Measurements from ENCODE around the gene ST3GAL3.
"Not testable (repeated sequence)": the region's sequence is repeated elsewhere in the genome, so short reads cannot be mapped to it uniquely, and the experiment has no call there.

The ST3GAL3 gene

DNA sequence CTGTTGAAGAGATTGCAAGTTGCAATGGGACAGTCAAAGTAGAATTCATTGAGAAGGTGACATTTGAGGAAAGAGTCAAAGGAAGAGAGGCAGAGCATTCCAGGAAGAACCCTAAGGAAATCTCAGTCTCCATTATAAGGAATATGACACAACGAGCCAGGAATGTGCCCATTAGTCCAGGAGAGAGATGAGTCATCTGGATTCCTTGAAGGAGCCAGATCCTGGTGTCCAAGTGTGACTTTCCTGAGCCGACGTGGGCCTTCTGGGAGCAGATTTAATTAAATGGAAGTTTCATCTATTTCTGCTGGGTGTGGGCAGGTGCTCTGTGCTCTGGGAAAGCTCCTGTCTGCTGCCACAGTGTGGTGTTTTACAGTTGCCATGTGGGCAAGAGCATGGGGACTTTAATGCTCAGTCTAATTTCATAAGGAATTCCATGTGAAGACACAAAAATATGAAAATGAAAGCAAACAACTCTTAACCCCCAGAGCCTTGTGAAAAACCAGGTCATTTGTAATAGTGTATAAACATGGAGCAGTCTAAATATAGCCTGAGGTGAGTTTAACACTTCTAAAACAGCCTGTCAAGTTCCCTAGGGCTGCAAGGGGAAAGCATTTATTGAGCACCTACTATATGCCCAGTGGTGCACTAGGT is 114.8 kb downstream of the ST3GAL3 start:
- no peak for DNase-seq (ENCODE audit: low read depth)
- TF ChIP-seq CTCF (IDR thresholded peaks at IDR 0.05; ENCODE audit: insufficient read depth, low read depth, low read length, missing control alignments), result no peak
- H3K4me3 ChIP-seq (ENCODE audit: low read depth, low read length), result no peak overlapping the region

DNA sequence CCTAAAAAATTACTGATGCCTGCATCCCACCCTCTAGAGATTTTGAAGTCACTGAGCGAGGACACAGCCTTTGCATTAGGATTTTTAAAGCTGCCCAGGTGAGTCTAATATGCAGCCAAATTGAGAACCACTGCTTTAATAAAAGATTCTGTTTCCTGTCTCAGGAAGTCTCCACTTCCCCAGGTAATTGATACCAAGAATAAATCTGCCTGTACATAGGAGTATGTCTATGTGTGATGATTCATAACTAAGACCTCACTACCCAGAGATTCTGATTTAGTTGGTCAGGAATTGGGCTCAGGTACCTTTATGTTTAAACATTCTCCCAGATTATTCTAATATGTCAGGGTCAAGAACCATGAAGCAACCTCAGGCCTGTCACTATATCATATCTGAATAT is 117.5 kb downstream of the ST3GAL3 start:
- no peak for DNase-seq (ENCODE audit: low read depth)
- no peak for TF ChIP-seq CTCF (IDR thresholded peaks at IDR 0.05; ENCODE audit: insufficient read depth, low read depth, low read length, missing control alignments)
- no peak overlapping the region for H3K4me3 ChIP-seq (ENCODE audit: low read depth, low read length)

DNA sequence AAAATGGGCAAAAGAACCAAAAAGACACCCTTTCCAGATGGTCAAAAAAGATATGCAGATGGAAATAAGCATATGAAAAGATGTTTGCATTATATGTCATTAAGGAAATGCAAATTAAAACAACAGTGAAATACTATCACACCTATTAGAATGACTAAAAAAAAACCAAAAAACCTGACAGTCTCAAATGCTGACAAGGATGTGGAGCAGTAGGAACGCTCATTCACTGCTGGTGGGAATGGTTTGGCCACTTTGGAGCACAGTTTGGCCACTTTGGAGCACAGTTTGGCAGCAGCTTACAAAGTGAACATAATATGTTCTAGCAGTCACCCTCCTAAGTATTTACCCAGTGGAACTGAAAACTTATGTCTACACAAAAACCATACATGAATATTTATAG is 121.2 kb downstream of the ST3GAL3 start:
- TF ChIP-seq CTCF (IDR thresholded peaks at IDR 0.05; ENCODE audit: insufficient read depth, low read depth, low read length, missing control alignments), result no peak
- DNase-seq (ENCODE audit: low read depth), result no peak
- no peak overlapping the region for H3K4me3 ChIP-seq (ENCODE audit: low read depth, low read length)

GRCh38 chr1:43830802-43831201 is 123.5 kb downstream of the ST3GAL3 start:
- DNase-seq (ENCODE audit: low read depth), result no peak
- no peak for TF ChIP-seq CTCF (IDR thresholded peaks at IDR 0.05; ENCODE audit: insufficient read depth, low read depth, low read length, missing control alignments)
- H3K4me3 ChIP-seq (ENCODE audit: low read depth, low read length), result no peak overlapping the region

DNA sequence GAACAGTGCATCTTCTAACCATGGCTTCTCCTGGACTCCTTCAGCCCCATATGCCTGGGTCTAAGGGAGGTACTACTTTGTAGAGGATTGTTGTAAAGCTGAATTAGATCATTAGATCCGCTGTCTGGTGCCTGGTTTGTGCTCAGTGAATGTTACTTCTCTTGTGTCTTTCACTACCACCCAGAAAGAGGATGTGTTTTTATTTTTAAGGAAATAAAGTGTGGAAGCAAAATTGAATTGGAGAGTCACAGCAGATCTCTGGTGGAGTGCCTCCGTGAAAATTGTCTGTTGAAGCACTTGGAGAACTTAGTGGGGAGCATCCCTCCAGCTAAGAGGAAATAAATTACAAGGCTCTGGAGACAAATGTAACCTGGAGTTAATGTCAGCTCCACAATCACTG is 124.5 kb downstream of the ST3GAL3 start:
- DNase-seq (ENCODE audit: low read depth), result no peak
- no peak for TF ChIP-seq CTCF (IDR thresholded peaks at IDR 0.05; ENCODE audit: insufficient read depth, low read depth, low read length, missing control alignments)
- no peak overlapping the region for H3K4me3 ChIP-seq (ENCODE audit: low read depth, low read length)

GRCh38 chr1:43832255-43832654 is 124.9 kb downstream of the ST3GAL3 start:
- peak; percentile 74 for DNase-seq (ENCODE audit: low read depth)
- no peak overlapping the region for H3K4me3 ChIP-seq (ENCODE audit: low read depth, low read length)
- no peak for TF ChIP-seq CTCF (IDR thresholded peaks at IDR 0.05; ENCODE audit: insufficient read depth, low read depth, low read length, missing control alignments)

DNA sequence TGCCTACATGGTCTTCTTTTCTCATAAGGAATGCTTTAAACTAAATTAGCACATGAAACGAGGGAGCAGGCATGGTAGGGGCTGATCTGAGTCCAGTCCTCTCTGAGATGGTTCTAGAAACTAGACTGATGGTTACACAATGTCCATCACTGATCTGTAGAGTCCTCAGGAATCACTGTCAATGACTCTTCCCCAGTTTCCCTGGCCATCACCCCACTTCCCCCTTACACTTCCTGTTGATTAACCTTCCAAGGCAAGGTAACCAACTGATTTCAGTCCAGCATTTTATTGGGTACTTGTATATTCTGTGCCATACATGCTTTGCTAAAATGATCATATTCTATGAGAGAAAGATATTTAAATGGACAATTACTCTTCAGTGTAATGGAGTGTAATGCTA is 125.7 kb downstream of the ST3GAL3 start:
- TF ChIP-seq CTCF (IDR thresholded peaks at IDR 0.05; ENCODE audit: insufficient read depth, low read depth, low read length, missing control alignments), result no peak
- H3K4me3 ChIP-seq (ENCODE audit: low read depth, low read length), result no peak overlapping the region
- no peak for DNase-seq (ENCODE audit: low read depth)

DNA sequence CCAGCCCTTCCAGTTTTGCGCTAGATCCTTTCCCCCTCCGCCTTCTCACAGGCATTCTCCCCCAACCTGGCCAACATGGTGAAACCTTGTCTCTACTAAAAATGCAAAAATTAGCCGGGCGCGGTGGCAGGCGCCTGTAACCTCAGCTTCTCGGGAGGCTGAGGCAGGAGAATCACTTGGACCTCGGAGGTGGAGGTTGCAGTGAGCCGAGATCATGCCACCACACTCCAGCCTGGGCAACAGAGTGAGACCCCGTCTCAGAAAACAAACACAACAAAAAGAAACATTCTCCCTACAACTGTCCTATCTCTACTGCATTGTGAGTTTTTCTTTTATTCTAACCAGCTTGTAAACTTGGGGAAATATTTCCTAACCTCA is 126.6 kb downstream of the ST3GAL3 start:
- not testable (repeated sequence) for H3K4me3 ChIP-seq (ENCODE audit: low read depth, low read length); DNase-seq (ENCODE audit: low read depth)
